Kidney (tissue), 14 donors: ENCODE results near the gene MBOAT2. TPM values are rescaled to one million over a fixed set of nuclear protein-coding genes. Genes with fewer than 3 reads are reported as not detected.

Source experiments
- DNase-seq, 5 donors: peaks; one replicate each; pipeline ENCODE4 v3.0.0-alpha.2; 2013 to 2020
- FAIRE-seq: peaks from 2 replicates; lab custom pipeline; 2012; peaks lifted over from hg19 to GRCh38; lab: Jason Lieb, UNC
- H3K27ac ChIP-seq, 2 donors: one replicate each; pipeline ENCODE4 v1.7.0; 2013; ENCODE audit warnings: low read depth in 2 of 2, low read length in 2 of 2, inconsistent platforms in 1 of 2
- H3K27me3 ChIP-seq: one replicate; pipeline ENCODE4 v1.7.1; 2013; ENCODE audit warnings: low read length, inconsistent platforms; ENCODE audit not compliant: control insufficient read depth, insufficient read depth
- H3K36me3 ChIP-seq, 3 donors: one replicate each; pipeline versions ENCODE4 v1.7.0 to v1.7.1; 2013; ENCODE audit warnings: low read length in 3 of 3, control low read depth in 1 of 3, inconsistent platforms in 1 of 3; ENCODE audit not compliant: insufficient read depth in 3 of 3, control insufficient read depth in 2 of 3
- H3K4me1 ChIP-seq, 3 donors: one replicate each; pipeline versions ENCODE4 v1.7.0 to v1.7.1; 2013; ENCODE audit warnings: low read length in 3 of 3, inconsistent platforms in 1 of 3, low read depth in 1 of 3; ENCODE audit not compliant: control insufficient read depth in 2 of 3, insufficient read depth in 2 of 3
- H3K4me3 ChIP-seq, 3 donors: one replicate each; pipeline versions ENCODE4 v1.7.0 to v1.8.1; 2013; ENCODE audit warnings: low read length in 3 of 3, control low read depth in 1 of 3, inconsistent platforms in 1 of 3
- H3K9ac ChIP-seq, 3 donors: one replicate each; pipeline versions ENCODE4 v1.7.0 to v1.7.1; 2013; ENCODE audit warnings: low read length in 3 of 3, control low read depth in 1 of 3, inconsistent platforms in 1 of 3
- H3K9me3 ChIP-seq, 3 donors: one replicate each; pipeline versions ENCODE4 v1.7.0 to v1.7.1; 2013; ENCODE audit warnings: low read length in 3 of 3, control low read depth in 1 of 3, inconsistent platforms in 1 of 3; ENCODE audit not compliant: control insufficient read depth in 2 of 3, insufficient read depth in 1 of 3
- CTCF ChIP-seq: IDR thresholded peaks from 3 replicates; pipeline ENCODE4 v1.5.1; 2012; ENCODE audit warnings: mild to moderate bottlenecking, moderate library complexity, borderline replicate concordance; ENCODE audit not compliant: insufficient read depth; ENCODE audit errors: extremely low read depth
- intact Hi-C: fragments of 100-400 bp; cut with DNase I; formaldehyde crosslinking; loops from one replicate; pipeline ENCODE4 v1.11.1; 2022
- polyA plus RNA-seq: library from polyadenylated mRNA; stranded (reverse); fragments of 350-450 nt; fragmentation: Illumina TruSeq; extraction: RNeasy Lipid Tissue Mini Kit (QIAGEN cat#74804); gene quantifications from one replicate; pipeline ENCODE4 v1.2.3, GENCODE V29; 2014; ENCODE audit warnings: low read depth, low replicate concordance; ENCODE audit not compliant: insufficient read depth
- total RNA-seq: library from RNA; stranded (reverse); fragmentation: NEBNext Ultra II Directional; extraction: Animal tissue kit (Norgen Biotek cat#: 25700); gene quantifications from one replicate; pipeline ENCODE4 v1.2.1, GENCODE V29; 2021
- donor health status: control.
- donor health status: control.
- donor health status: control.
- donor health status: control.
- donor health status: control.
- donor health status: DM: yes; HTN: yes; CAD: no.
- donor health status: Normal renal cell carcinoma (clear cell type).

MBOAT2 gene
- total and polyA plus RNA-seq, 2 donors from 2014 or later: 15.9 to 28.6 TPM

- Histone ChIP-seq H3K4me3 (no peak overlapping the region), H3K9me3 (no peaks in the 10 kb centered on the region), H3K36me3 (no peaks in the 10 kb centered on the region), H3K9ac (no peak overlapping the region), H3K27me3 (no peaks in the 10 kb centered on the region), H3K4me1 (peaks cover 0 to 7% (median 4%) of the 10 kb centered on the region in 3 donors), H3K27ac (no peak overlapping the region)
- no peak for FAIRE-seq
- DNase-seq: no peak
- TF ChIP-seq CTCF: no peak
- intact Hi-C loops: no loop called here
These were observed 164.1 kb downstream of the MBOAT2 start for GRCh38 chr2:8839189-8839965.

- FAIRE-seq (no peak), DNase-seq (no peak)
- TF ChIP-seq CTCF: no peak
- intact Hi-C loops: no loop called here
- no peaks in the 10 kb centered on the region for H3K36me3 ChIP-seq
- peak overlapping the region; percentile 42 to 83 (median 68) for H3K4me3 ChIP-seq
- H3K9me3 ChIP-seq: no peaks in the 10 kb centered on the region
- H3K4me1 ChIP-seq: peaks cover 0 to 7% (median 4%) of the 10 kb centered on the region in 3 donors
- H3K9ac ChIP-seq: peak overlapping the region in 1 of 3 donors; percentile 72
- no peaks in the 10 kb centered on the region for H3K27me3 ChIP-seq
- H3K27ac ChIP-seq: no peak overlapping the region
These were observed 165.7 kb downstream of the MBOAT2 start for GRCh38 chr2:8837795-8838140.

GRCh38 chr2:8836971-8837794, 166.3 kb downstream of the MBOAT2 start, which contains the start of gene KIDINS220:
TSS of gene KIDINS220 (minus strand) at chr2:8837613. CDS start at chr2:8827093, 10,520 bp downstream.
- no peaks in the 10 kb centered on the region for H3K36me3 ChIP-seq
- FAIRE-seq (no peak), DNase-seq (peak; percentile 89 to 95 (median 94))
- peak within 1 kb of the TSS in 1 of 2 donors; percentile 70 for H3K27ac ChIP-seq
- TF ChIP-seq CTCF: no peak
- no peaks in the 10 kb centered on the region for H3K9me3 ChIP-seq
- peak within 1 kb of the TSS; percentile 83 for H3K4me3 ChIP-seq
- H3K4me1 ChIP-seq: peaks cover 0 to 7% (median 4%) of the 10 kb centered on the region in 3 donors
- H3K9ac ChIP-seq: peak within 1 kb of the TSS; percentile 44 to 72 (median 65)
- intact Hi-C loops: no loop called here
- H3K27me3 ChIP-seq: no peaks in the 10 kb centered on the region
